GM12891 (cell line): Measurements from ENCODE around the gene RUVBL1.

Experiments
- DNase-seq: peaks from one replicate; pipeline ENCODE4 v3.0.0; 2011; ENCODE audit warnings: low spot score; ENCODE audit not compliant: insufficient read length
- FAIRE-seq: peaks from 2 replicates; lab custom pipeline; 2011; peaks lifted over from hg19 to GRCh38; lab: Jason Lieb, UNC
- PAX5 ChIP-seq: IDR thresholded peaks from 2 replicates; pipeline ENCODE4 v1.6.1; 2011; ENCODE audit warnings: low read length, moderate library complexity, mild to moderate bottlenecking; ENCODE audit not compliant: insufficient read depth, severe bottlenecking
- POLR2A ChIP-seq: IDR thresholded peaks from 2 replicates; pipeline ENCODE4 v1.6.1; 2011; ENCODE audit warnings: low read depth, low read length, control low read depth
- POLR2AphosphoS5 ChIP-seq: IDR thresholded peaks from 2 replicates; pipeline ENCODE4 v1.6.1; 2011; ENCODE audit warnings: low read depth, low read length, control low read depth
- POU2F2 ChIP-seq: IDR thresholded peaks from 2 replicates; pipeline ENCODE4 v1.6.1; 2011; ENCODE audit warnings: low read depth, mild to moderate bottlenecking, control low read depth, low read length, moderate library complexity
- SPI1 ChIP-seq: IDR thresholded peaks from 2 replicates; pipeline ENCODE4 v1.6.1; 2011; ENCODE audit warnings: low read depth, low read length, control low read depth
- TAF1 ChIP-seq: IDR thresholded peaks from 2 replicates; pipeline ENCODE4 v1.6.1; 2011; ENCODE audit warnings: low read depth, low read length, control low read depth

Gene RUVBL1

DNA sequence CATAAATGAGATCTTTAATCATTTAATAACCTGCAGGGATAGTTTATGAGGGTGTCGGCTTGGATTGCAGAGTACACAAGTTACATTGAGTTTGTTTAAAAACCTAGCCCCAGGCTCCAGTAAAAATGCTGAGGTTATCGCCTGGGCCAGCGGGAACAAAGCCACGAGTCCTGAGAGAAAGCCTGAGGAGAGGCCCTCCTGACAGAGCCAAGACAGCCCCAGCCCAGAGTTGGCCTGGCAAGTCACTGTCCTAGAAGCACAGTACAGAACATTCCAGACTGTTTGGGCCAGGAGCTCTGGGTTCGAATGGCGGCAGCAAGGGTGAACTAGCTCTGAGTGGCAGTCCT, 39.0 kb downstream of the RUVBL1 start:
- FAIRE-seq (no peak), DNase-seq (no peak)
- no peak for TF ChIP-seq POLR2A
- TF ChIP-seq POU2F2 = no peak
- TF ChIP-seq PAX5 = no peak
- no peak for TF ChIP-seq TAF1

DNA sequence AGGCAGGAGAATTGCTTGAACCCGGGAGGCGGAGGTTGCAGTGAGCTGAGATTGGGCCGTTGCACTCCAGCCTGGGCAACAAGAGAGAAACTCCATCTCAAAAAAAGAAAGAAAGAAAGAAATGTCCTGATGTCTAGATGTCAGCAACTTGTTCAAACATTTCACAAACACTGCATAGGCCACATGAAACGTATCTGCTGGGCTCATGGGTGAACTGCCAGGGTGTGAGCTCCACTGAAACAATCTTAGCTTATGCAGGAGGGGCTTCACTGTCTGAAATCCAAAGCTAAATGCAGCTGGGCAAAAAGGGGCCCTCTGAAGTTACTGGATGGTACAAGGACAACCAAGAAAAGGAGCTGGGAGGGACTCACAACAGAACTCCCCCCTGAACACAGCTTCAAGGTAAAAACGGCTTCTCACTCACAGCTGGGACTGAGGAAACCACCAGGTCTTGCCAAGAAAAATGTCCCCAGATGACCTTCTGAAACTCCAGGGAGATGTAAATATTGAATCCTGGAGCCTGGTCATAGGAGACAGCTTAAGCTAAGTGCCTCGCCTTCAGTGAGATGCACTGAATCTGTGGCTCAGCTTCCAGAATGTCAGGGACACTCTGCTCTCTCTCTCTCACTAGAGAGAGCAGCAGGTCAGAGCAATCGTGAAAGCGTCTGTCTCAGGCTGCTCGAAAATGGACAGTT, 39.5 kb downstream of the RUVBL1 start:
- TF ChIP-seq POLR2AphosphoS5 = no peak
- DNase-seq = no peak
- FAIRE-seq = no peak

DNA sequence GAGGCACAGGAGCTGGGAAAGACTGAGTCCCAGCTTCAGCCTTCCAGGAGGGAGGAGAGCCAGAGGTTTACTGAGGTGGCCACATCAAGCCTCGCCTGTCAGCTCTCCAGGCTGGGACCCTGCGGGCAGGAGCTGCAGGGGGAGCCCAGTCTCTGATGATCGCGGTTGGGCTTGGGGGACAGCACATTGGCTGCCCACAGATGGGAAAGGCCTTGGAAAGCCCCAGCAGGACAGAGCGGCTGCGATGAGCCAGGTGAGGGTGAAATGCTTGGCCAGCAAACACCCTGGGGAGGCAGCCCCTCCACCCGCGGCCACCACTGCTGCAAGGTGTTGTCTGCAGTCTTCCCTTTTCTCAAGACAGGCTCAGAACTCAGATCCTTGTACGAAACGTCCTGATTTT, 40.2 kb downstream of the RUVBL1 start:
- FAIRE-seq (no peak), DNase-seq (no peak)
- TF ChIP-seq TAF1 = no peak
- TF ChIP-seq SPI1 = no peak
- no peak for TF ChIP-seq PAX5
- TF ChIP-seq POLR2A = no peak
- no peak for TF ChIP-seq POLR2AphosphoS5
- TF ChIP-seq POU2F2 = no peak

DNA sequence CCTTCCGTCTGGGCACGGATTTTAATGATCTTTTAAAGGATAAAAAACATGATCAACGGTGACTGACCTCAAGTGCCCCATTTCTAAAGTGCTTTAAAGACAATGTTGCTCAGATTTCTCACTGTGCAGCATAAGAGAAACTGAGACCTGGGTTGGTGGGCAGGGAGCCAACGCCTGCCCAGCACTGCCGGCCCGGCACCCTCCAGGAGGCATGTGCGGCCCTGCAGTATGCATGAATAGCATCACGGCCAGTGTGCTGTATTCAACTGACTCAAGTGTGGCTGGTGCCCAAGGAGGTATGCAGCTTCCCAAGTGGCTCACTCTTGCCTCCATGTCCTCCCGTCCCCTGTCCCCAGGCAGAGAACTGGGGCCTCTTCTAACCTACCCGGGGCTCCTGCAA, 41.1 kb downstream of the RUVBL1 start:
- DNase-seq (no peak), FAIRE-seq (no peak)
- TF ChIP-seq SPI1 = no peak
- no peak for TF ChIP-seq POLR2AphosphoS5
- TF ChIP-seq POU2F2 = no peak
- no peak for TF ChIP-seq TAF1
- TF ChIP-seq POLR2A = no peak
- no peak for TF ChIP-seq PAX5

DNA sequence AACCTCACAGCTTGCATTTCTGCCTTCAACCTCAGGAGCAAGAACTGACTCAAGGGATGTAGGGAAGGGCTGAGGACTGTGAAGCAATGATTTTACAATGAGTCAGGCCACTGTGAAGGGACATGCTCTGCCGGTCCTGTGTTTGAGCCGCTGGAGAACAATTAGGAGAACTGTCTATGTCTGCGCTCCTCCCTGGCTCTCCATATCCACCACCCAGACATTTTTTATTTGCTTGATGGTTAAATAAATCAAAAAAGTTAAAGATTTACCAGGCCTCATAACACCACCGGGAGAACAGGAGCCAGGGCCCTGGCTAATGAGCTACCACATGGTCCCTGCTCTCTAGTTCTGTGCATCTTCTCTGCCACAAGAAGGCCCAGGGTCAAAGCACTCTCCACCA, 41.8 kb downstream of the RUVBL1 start:
- TF ChIP-seq SPI1 = no peak
- no peak for TF ChIP-seq POLR2AphosphoS5
- no peak for TF ChIP-seq POU2F2
- no peak for TF ChIP-seq TAF1
- no peak for TF ChIP-seq PAX5
- TF ChIP-seq POLR2A = no peak
- DNase-seq (no peak), FAIRE-seq (no peak)

DNA sequence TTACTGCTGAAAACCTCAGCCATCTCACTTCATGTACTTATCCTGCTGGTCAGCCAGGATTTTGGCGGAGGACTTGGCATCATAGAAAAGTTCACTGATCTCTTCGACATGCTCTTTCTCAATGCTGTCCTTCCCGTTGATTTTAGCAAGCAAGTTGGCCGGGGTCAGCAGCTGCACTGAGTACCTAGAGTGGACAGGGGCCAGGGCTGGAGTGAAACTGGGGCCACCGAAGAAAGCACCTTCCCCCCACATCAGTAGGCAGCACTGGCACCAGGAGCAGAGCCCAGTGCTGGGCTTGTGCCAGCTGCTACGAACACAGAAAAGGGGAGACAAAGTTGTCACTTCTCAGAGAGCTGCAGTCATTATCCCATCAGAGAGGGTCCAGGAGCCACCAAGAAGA, 42.4 kb downstream of the RUVBL1 start:
- FAIRE-seq (no peak), DNase-seq (no peak)
- TF ChIP-seq PAX5 = no peak
- no peak for TF ChIP-seq POLR2AphosphoS5
- TF ChIP-seq TAF1 = no peak
- no peak for TF ChIP-seq POU2F2
- TF ChIP-seq POLR2A = no peak
- no peak for TF ChIP-seq SPI1

DNA sequence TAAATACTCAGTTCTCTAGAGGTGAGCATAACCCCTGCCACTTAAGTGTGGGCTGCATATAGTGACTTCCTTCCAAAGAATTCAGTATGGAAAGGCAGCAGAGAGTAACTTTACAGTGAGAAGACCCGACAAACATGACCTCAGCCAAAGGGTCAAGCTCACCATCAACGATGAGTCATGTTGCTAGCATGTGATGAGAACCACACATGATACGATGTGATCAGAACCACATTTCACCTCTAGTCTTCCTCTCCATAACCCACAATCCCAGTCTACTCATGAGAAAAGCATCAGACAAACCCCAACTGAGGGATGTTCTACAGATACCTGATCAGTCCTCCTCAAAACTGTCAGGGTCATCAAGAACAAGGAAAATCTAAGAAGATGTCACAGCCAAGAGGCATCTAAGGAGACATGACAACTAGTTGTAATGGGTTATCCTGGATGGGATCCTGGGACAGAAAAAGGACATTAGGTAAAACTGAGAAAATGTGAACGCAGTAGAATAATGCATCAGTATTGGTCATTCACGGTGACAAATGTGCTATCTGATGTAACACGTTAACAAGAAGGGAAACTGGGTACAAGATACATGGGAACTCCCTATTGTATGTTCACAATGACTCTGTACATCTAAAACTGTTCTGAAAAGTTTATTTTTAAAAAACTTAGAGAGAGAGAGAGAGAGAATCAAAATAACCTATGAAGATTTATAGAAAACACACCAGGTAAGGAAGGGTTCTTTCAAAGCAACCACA, 43.1 kb downstream of the RUVBL1 start:
- no peak for FAIRE-seq
- DNase-seq = no peak
- no peak for TF ChIP-seq POLR2AphosphoS5
- TF ChIP-seq PAX5 = no peak
- no peak for TF ChIP-seq TAF1
- no peak for TF ChIP-seq POU2F2
- no peak for TF ChIP-seq POLR2A
- no peak for TF ChIP-seq SPI1

DNA sequence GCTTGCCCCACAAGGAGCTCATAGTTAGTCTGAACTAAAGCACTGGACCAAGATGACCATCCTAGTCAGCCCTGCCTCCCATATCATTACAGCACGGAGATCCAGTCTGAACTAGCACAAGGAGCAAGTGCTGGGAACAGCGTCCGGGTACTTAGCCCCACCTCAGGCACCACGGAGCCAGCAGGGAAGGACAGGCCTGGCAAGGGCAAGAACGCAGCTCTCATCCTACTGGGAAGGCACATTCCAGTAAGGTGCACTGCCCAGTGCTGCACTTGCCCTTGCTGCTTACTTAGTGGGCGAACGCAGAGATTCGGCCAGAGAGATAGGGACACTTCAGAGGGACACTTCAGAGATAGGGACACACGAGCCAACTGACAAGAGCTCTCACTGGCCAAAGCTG, 43.8 kb downstream of the RUVBL1 start:
- DNase-seq (no peak), FAIRE-seq (no peak)
- no peak for TF ChIP-seq SPI1
- no peak for TF ChIP-seq TAF1
- TF ChIP-seq PAX5 = no peak
- no peak for TF ChIP-seq POU2F2
- no peak for TF ChIP-seq POLR2AphosphoS5
- no peak for TF ChIP-seq POLR2A

DNA sequence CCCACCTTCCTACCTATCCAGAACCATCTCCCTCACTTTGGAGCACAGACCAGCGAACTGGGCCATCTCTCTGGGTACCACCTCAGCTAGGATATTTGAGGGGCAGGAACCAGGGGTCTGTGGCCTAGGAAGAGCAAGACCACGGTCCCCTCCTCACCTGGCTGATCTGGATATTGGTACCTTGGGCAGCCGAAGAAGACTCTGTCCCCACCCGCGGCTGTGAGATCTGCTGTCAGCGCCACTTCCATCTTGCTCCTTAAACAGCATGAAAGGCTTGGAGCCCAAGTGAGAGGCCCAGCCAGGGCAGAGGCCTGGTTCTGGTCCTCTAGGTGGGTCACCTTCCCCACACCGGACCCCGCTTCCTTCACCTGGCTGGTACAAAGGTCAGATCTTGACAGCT, 44.7 kb downstream of the RUVBL1 start:
- DNase-seq = no peak
- FAIRE-seq = no peak
- TF ChIP-seq PAX5 (no peak), POLR2A (no peak), SPI1 (no peak), TAF1 (no peak), POU2F2 (no peak), POLR2AphosphoS5 (no peak)

DNA sequence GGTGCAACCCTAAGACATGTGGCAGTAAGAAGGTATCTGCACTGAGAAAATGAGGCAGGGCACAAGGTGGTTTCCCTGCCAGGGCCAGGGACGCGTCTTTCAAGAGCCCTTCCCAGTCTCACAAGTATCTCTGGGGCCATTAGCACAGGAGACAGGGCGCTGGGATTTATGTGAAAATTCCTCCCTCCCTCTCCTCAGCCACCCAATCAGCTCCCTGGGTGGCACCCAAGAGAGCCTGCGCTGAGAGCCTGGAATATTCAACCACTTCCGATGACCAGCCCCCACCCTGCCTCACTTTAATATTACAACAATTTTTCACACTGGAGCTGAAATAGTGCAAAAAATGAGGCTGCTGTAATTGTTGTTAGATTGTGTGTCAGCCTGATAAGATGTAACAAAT, 45.3 kb downstream of the RUVBL1 start:
- TF ChIP-seq SPI1 (no peak), POLR2A (no peak)
- DNase-seq (no peak), FAIRE-seq (no peak)
